Midbrain (tissue), 1 donor: ENCODE data around the gene C16orf95.
"Not testable (repeated sequence)": the region's sequence is repeated elsewhere in the genome, so short reads cannot be mapped to it uniquely, and the experiment has no call there.

ENCODE experiments used
- DNase-seq: peaks from one replicate; lab custom pipeline; 2025; lab: John Stamatoyannopoulos, UW

The C16orf95 gene

GRCh38 chr16:87316923-87317749 is at the start of gene C16orf95:
C16orf95 (minus strand) TSS chr16:87317392; CDS start chr16:87317242, 150 bp downstream.
- peak; percentile 98 for DNase-seq

GRCh38 chr16:87366930-87367329 is 49.7 kb upstream of the C16orf95 start:
- no peak for DNase-seq

- DNase-seq: no peak
Observed at GRCh38 chr16:87366288-87366687, 49.1 kb upstream of the C16orf95 start.

- DNase-seq: no peak
Observed at GRCh38 chr16:87365021-87365713, 48.0 kb upstream of the C16orf95 start.

- no peak for DNase-seq
Observed at GRCh38 chr16:87363771-87364455, 46.7 kb upstream of the C16orf95 start.

GRCh38 chr16:87362828-87363559 is 45.8 kb upstream of the C16orf95 start:
- DNase-seq: not testable (repeated sequence)

- no peak for DNase-seq
Observed at GRCh38 chr16:87361916-87362619, 44.9 kb upstream of the C16orf95 start.

GRCh38 chr16:87360862-87361610 is 43.8 kb upstream of the C16orf95 start:
- no peak for DNase-seq

GRCh38 chr16:87359121-87359520 is 41.9 kb upstream of the C16orf95 start:
- no peak for DNase-seq

- no peak for DNase-seq
Observed at GRCh38 chr16:87358696-87359095, 41.5 kb upstream of the C16orf95 start.

GRCh38 chr16:87358250-87358649 is 41.1 kb upstream of the C16orf95 start:
- DNase-seq: no peak

- DNase-seq: no peak
Observed at GRCh38 chr16:87356491-87356853, 39.3 kb upstream of the C16orf95 start.

GRCh38 chr16:87353613-87354012 is 36.4 kb upstream of the C16orf95 start:
- no peak for DNase-seq

- DNase-seq: no peak
Observed at GRCh38 chr16:87352818-87353217, 35.6 kb upstream of the C16orf95 start.

GRCh38 chr16:87351320-87351698 is 34.1 kb upstream of the C16orf95 start:
- no peak for DNase-seq

- peak; percentile 23 for DNase-seq
Observed at GRCh38 chr16:87350681-87351319, 33.6 kb upstream of the C16orf95 start.

- DNase-seq: no peak
Observed at GRCh38 chr16:87350031-87350430, 32.8 kb upstream of the C16orf95 start.

GRCh38 chr16:87348616-87349157 is 31.5 kb upstream of the C16orf95 start:
- no peak for DNase-seq

GRCh38 chr16:87347932-87348615 is 30.9 kb upstream of the C16orf95 start:
- no peak for DNase-seq
